ENCODE measurements around the gene BCL11A. TPM values are rescaled to one million over a fixed set of nuclear protein-coding genes. Genes with fewer than 3 reads are reported as not detected.

Gene BCL11A
- total RNA-seq, 6 experiments from 2014 or later, result 1.1 to 3.0 (median 1.9) TPM

DNA sequence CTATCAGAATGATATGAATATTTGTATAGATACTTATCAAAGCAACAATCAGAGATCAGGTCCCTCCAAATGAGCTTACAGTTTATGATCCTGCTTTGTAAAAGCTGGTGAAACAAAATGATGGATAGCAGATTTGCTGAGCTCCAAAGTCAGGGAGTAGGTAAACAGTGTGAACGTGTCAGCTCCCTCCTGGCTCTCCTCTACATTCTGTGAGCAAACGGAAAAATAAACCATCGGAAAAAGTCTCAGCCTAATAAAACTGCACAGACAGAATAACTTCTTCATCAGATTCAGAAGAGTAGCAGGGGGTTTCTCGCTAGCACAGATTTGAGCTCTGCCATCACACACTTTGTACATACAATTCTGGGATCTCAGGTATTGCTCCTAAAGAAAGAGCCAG, 51.3 kb downstream of the BCL11A start:
- H3K9me3 Mint-ChIP-seq, result no peaks in the 10 kb centered on the region
- no peaks in the 10 kb centered on the region for H3K36me3 Mint-ChIP-seq (ENCODE audit: low read depth)
- no peak for DNase-seq
- no peak overlapping the region for H3K27ac Mint-ChIP-seq
- H3K4me3 Mint-ChIP-seq, result no peak overlapping the region
- H3K27me3 Mint-ChIP-seq (ENCODE audit: insufficient read depth), result no peaks in the 10 kb centered on the region; the same call in 1 of the 2 replicates
- TF ChIP-seq CTCF (IDR thresholded peaks at IDR 0.05), result no peak
- no peaks in the 10 kb centered on the region for H3K4me1 Mint-ChIP-seq (ENCODE audit: low read depth)

GRCh38 chr2:60500861-60501260, 52.6 kb downstream of the BCL11A start:
- no peak for DNase-seq
- TF ChIP-seq CTCF (IDR thresholded peaks at IDR 0.05), result no peak

GRCh38 chr2:60499651-60500265, 53.7 kb downstream of the BCL11A start:
- DNase-seq, result no peak
- H3K36me3 Mint-ChIP-seq (ENCODE audit: low read depth), result no peaks in the 10 kb centered on the region
- H3K4me1 Mint-ChIP-seq (ENCODE audit: low read depth), result no peaks in the 10 kb centered on the region
- TF ChIP-seq CTCF (IDR thresholded peaks at IDR 0.05), result no peak
- no peaks in the 10 kb centered on the region for H3K9me3 Mint-ChIP-seq
- no peak overlapping the region for H3K4me3 Mint-ChIP-seq
- no peak overlapping the region for H3K27ac Mint-ChIP-seq
- no peaks in the 10 kb centered on the region; the same call in 1 of the 2 replicates for H3K27me3 Mint-ChIP-seq (ENCODE audit: insufficient read depth)

More at GRCh38 chr2:60500861-60501260, 52.6 kb downstream of the BCL11A start:
- no peaks in the 10 kb centered on the region for H3K9me3 Mint-ChIP-seq
- H3K4me1 Mint-ChIP-seq (ENCODE audit: low read depth), result no peaks in the 10 kb centered on the region
- no peaks in the 10 kb centered on the region; the same call in 1 of the 2 replicates for H3K27me3 Mint-ChIP-seq (ENCODE audit: insufficient read depth)
- no peak overlapping the region for H3K4me3 Mint-ChIP-seq
- no peaks in the 10 kb centered on the region for H3K36me3 Mint-ChIP-seq (ENCODE audit: low read depth)
- no peak overlapping the region for H3K27ac Mint-ChIP-seq

DNA sequence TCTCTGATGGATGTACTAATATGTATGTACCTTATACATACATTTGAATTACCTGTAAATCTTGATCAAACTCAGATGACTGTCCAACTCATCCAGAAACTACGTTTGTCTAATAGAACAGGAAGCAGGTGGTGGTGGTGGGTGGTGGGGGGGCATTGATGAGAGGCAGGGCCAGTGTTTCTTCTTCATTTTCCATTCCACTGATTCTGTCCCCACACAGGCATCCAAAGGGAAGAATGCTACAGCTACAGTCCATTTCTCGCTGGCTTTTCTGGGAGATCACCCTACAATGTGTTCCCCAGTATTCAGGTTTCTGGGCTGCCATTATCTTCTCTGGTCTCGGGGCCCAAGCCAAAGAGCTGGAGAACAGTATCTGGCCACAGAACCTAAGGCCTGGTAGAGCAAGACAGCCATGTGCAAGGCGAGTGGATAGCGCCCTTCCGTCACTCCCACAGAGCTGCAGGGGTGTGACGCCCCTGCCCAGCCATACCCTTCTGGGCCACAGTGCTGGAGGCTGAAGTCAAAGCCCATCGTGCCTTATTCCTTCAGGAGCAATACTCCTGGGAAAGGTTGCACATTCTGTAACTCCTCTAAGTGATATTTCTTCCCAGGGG, 54.5 kb downstream of the BCL11A start:
- Mint-ChIP-seq H3K9me3 (no peaks in the 10 kb centered on the region), H3K36me3 (ENCODE audit: low read depth) (no peaks in the 10 kb centered on the region), H3K27me3 (ENCODE audit: insufficient read depth) (no peaks in the 10 kb centered on the region; the same call in 1 of the 2 replicates), H3K4me3 (no peak overlapping the region), H3K27ac (no peak overlapping the region), H3K4me1 (ENCODE audit: low read depth) (no peaks in the 10 kb centered on the region)
- no peak for TF ChIP-seq CTCF (IDR thresholded peaks at IDR 0.05)
- DNase-seq, result no peak

DNA sequence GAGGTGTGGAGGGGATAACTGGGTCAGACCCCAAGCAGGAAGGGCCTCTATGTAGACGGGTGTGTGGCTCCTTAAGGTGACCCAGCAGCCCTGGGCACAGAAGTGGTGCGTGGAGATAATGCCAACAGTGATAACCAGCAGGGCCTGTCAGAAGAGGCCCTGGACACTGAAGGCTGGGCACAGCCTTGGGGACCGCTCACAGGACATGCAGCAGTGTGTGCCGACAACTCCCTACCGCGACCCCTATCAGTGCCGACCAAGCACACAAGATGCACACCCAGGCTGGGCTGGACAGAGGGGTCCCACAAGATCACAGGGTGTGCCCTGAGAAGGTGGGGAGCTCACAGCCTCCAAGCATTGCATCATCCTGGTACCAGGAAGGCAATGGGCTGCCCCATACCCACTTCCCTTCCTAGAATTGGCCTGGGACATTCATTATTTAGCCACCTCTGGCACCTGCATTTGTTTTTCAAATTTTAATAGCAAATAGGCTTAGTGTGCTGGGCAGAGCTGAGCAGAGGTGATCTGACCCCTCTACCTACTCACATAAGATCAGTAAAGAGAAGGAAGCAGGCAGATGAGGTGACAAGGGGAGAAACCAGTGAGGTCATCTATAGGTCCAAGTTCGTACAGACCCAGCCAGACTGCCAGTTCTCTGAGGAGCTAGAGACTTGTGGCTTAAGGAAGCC, 55.2 kb downstream of the BCL11A start:
- DNase-seq, result no peak
- H3K36me3 Mint-ChIP-seq (ENCODE audit: low read depth), result no peaks in the 10 kb centered on the region
- no peak for TF ChIP-seq CTCF (IDR thresholded peaks at IDR 0.05)
- H3K4me1 Mint-ChIP-seq (ENCODE audit: low read depth), result no peaks in the 10 kb centered on the region
- no peaks in the 10 kb centered on the region for H3K9me3 Mint-ChIP-seq
- H3K27ac Mint-ChIP-seq, result no peak overlapping the region
- H3K4me3 Mint-ChIP-seq, result no peak overlapping the region
- H3K27me3 Mint-ChIP-seq (ENCODE audit: insufficient read depth), result no peaks in the 10 kb centered on the region; the same call in 1 of the 2 replicates
